H1 (cell line): Measurements from ENCODE around the gene PPIL3.

Experiments
- EZH2 ChIP-seq: fragments of 200-600 bp; sonication (generic); IDR thresholded peaks from 2 replicates; pipeline ENCODE4 v1.7.1; 2012; ENCODE audit warnings: low read depth, mild to moderate bottlenecking, moderate library complexity, low read length, inconsistent platforms; ENCODE audit not compliant: severe bottlenecking
- FOSL1 ChIP-seq: IDR thresholded peaks from 2 replicates; pipeline ENCODE4 v1.6.1; 2011; ENCODE audit warnings: mild to moderate bottlenecking, low read depth, low read length, moderate library complexity; ENCODE audit not compliant: insufficient read depth
- TF ChIP-seq, protein P1 (sequence below), 3 experiments: IDR thresholded peaks; 1 replicate in 2 of 3; 2 replicates in 1 of 3; pipeline versions ENCODE4 v1.5.1 to v1.6.1; 2011; ENCODE audit warnings: low read length in 3 of 3, mild to moderate bottlenecking in 3 of 3, inconsistent platforms in 2 of 3, low read depth in 1 of 3, moderate library complexity in 1 of 3; ENCODE audit not compliant: insufficient read depth in 1 of 3; ENCODE audit errors: control extremely low read depth in 1 of 3

DNA sequence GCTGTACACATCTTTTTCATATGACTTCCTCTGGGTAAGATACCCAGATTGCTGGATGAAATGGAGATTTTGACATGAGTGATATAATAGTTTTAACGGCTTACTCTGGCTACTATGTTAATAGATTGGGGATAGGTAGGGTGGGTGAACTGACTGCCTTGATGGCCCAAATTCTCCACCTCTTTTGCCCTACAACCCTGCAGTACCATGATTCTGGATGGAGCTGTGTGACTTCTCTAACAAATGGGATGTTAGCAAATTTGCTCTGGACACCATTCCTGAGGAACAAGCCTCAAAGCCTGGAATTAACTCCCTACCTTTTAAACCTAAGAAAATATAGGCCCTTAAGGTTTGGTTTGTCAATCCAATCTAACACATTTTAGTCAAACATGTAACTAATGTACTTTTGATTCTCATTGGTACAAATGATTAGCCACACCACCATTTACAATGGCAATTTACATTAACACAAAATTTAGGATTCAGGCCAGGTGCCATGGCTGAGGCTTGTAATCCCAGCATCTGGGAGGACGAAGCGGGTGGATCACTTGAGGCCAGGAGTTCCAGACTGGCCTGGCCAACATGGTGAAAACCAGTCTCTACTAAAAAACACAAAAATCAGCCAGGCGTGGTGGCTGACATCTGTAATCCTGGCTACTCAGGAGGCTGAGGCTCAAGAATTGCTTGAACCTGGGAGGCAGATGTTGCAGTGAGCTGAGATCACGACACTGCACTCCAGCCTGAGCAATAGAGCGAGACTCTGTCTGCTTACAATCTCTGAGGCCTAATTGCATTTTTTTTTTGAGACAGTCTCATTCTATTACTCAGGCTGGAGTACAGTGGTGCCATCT lies 37.3 kb downstream of the PPIL3 start:
- TF ChIP-seq, protein P1, sequence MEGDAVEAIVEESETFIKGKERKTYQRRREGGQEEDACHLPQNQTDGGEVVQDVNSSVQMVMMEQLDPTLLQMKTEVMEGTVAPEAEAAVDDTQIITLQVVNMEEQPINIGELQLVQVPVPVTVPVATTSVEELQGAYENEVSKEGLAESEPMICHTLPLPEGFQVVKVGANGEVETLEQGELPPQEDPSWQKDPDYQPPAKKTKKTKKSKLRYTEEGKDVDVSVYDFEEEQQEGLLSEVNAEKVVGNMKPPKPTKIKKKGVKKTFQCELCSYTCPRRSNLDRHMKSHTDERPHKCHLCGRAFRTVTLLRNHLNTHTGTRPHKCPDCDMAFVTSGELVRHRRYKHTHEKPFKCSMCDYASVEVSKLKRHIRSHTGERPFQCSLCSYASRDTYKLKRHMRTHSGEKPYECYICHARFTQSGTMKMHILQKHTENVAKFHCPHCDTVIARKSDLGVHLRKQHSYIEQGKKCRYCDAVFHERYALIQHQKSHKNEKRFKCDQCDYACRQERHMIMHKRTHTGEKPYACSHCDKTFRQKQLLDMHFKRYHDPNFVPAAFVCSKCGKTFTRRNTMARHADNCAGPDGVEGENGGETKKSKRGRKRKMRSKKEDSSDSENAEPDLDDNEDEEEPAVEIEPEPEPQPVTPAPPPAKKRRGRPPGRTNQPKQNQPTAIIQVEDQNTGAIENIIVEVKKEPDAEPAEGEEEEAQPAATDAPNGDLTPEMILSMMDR (IDR thresholded peaks at IDR 0.05; ENCODE audit: control extremely low read depth in 1 of 3, insufficient read depth in 1 of 3, low read depth in 1 of 3, low read length in 3 of 3), result no peak
- TF ChIP-seq EZH2, result no peak
- TF ChIP-seq FOSL1, result no peak
